HG02759 (cell line): ENCODE measurements around the gene ZNF750.
"Not testable (repeated sequence)": the region's sequence is repeated elsewhere in the genome, so short reads cannot be mapped to it uniquely, and the experiment has no call there.

Experiments
- ATAC-seq: cut with Tn5 transposase; IDR thresholded peaks from one replicate; pipeline ENCODE4 v1.9.1; 2021; ENCODE audit warnings: mild to moderate bottlenecking, moderate library complexity; ENCODE audit not compliant: unreplicated experiment

Gene ZNF750

GRCh38 chr17:82798752-82799151 lies 41.1 kb downstream of the ZNF750 start:
- no peak for ATAC-seq

DNA sequence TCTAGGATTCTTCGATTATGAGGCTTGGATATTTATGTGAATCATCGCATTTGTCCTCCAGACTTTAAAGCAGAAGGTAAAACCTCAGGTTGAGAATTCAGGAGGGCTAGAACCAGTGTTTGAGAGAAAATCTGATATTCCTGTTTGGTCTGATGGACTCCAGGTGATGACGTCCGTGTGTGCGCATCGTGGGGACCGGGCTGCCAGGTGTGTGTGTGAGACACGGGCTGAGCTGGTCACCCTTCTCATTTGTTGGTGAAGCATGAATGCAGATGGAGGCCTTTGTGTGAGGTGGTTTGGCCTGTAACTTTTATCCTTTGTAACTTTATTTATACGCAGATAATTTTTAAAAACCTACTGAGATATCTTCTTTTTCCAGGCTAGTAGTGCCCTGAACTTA lies 42.8 kb downstream of the ZNF750 start:
- ATAC-seq: no peak

DNA sequence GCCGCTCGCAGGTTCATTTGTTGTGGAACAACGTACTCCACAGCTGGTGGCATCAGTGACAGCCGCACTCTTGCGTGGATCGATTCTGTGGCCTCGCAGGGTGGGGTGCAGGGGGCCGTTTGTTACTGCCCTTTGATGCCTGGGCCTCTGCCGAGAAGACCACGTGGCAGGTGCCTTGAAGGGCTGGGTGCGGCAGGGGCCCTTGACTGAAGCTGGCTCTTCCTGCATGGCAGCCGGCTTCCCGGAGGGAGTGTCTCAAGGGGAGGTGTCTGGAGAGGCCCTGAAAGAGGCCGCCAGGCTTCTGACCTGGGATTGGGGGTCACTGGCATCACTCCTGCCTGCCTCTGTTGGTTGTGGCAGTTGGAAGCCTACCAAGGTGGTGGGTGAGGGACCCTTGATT lies 44.2 kb downstream of the ZNF750 start:
- ATAC-seq: no peak

- ATAC-seq: no peak
Measured at GRCh38 chr17:82794781-82795482, 44.9 kb downstream of the ZNF750 start.

- no peak for ATAC-seq
Measured at GRCh38 chr17:82793974-82794630, 45.7 kb downstream of the ZNF750 start.

- no peak for ATAC-seq
Measured at GRCh38 chr17:82791532-82791931, 48.3 kb downstream of the ZNF750 start.

DNA sequence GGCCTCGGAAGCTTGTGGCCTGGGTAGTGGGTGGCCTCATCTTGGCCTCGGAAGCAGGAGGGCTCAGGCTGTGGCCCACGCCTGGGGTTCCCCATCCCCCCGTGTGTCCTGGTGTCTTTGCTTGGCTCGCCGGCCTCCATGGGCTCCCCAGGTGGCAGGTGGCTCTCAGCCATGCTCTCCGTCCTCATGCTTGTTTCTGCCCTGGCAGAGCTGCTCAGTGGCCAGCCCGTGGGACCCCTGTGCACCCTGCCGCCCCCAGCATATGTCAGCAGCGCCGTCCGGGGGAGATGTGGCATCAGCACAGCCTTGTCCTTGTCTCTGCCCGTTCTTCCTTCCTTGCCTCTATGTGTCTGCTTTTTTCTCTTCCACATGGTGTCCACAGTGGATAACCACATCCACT lies 49.4 kb downstream of the ZNF750 start:
- no peak for ATAC-seq

DNA sequence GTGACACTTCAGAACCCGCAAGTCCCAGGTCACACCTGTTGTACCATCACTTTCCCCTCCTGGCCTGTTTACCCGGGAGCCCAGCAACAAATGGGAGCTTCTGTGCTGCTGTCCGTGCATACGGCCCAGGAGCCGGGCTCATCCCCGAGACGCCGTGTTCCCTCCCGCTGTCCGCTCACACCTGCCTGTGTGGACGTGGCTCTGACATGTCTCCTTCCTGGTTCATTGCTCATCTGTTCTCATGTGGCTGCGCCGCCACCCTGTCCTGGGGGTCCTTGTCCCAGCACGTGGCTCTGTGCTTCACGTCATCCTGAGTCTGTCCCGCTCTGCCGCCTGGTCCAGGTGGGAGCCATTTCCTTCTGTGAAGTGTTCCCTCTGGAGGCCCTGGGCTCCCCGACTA lies 50.0 kb downstream of the ZNF750 start:
- no peak for ATAC-seq

DNA sequence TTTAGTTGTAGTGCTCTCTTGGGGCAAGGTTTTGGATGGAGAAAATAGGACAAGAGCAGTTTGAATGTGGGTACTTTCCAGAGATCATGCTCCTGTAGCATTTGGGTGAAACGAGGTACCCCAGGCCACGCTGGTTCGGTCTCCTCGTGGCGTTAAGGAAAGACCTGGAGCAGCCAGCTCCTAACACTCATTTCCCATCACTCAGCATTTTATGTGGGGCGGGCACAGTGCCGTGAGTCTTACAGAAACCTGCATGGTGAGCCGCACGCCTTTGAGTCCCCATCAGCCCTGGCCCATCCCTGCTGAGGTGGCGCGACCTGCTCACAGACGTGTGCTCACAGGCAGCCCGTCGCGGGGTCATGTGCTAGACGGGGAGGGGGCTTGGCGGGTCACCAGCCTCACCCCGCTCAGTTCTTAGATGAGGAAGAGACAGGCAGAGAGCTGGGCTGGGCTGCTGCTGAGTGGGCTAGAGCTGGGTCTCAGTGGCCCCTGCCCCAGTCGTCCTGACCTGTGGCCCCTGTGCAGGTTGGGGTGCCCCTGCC lies 50.7 kb downstream of the ZNF750 start:
- ATAC-seq: no peak

GRCh38 chr17:82788206-82789001 lies 51.4 kb downstream of the ZNF750 start:
- no peak for ATAC-seq

GRCh38 chr17:82787081-82787848 lies 52.6 kb downstream of the ZNF750 start:
- no peak for ATAC-seq

DNA sequence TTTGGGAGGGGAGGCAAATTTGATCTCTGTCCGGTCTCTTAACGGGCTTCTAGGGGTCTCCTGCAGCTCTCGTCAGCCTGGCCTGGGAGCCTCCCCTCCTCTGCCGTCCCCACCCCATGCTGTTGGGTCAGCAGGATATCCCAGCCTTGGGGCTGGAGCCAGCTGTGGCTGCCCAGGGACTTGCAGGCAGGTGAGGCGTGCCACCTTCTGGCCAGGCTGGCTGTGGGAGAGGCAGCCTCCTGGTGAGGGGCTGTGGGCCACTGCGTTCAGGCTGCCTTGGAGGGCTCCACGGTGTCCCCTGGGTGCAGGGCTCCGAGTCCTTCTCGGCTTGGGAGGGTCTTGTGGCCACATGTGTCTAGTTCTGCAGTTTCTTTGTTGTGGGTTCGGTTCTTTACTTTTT lies 53.4 kb downstream of the ZNF750 start:
- ATAC-seq: no peak

GRCh38 chr17:82785581-82785980 lies 54.2 kb downstream of the ZNF750 start:
- ATAC-seq: not testable (repeated sequence)

- no peak for ATAC-seq
Measured at GRCh38 chr17:82783498-82783897, 56.3 kb downstream of the ZNF750 start.

DNA sequence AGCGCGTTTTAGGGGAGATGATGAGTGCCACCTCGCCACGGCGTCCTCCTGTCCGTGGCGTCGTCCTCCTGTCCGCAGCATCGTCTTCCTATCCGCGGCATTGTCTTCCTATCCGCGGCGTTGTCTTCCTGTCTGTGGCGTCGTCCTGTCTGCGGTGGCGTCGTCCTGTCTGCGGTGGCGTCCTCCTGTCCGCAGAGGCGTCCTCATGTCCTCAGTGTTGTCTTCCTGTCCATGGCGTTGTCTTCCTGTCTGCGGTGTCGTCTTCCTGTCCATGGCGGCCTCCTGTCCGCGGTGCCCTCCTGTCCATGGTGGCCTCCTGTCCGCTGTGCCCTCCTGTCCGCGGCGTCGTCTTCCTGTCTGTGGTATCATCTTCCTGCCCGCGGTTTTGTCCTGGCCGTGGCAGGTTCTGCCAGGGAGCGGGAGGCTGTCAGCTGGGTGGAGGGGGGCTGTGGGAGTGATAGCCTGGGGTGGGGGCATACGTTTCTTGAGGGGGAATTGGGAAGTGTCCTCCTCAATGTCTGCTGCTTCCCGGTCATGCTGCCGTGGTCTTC lies 57.1 kb downstream of the ZNF750 start:
- no peak for ATAC-seq

DNA sequence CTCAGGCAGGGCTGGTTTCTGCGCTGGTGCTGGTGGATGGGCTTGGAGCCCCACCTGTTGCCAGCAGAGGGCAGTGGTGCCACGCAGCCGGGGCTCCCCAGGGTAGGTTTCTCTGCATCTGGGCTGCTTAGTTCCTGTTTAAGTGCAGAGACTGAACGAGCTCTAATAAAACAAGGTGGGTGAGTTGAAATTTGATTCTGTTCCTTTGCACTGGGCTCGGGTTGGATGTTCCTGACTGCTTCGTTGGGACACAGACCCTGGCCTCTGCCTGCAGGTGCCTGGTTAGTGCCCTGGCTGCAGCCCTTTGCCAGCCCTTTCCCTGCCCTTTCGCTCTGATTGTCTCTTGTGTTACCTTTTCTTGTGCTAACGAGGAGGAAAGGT lies 57.9 kb downstream of the ZNF750 start:
- peak; percentile 67 for ATAC-seq

DNA sequence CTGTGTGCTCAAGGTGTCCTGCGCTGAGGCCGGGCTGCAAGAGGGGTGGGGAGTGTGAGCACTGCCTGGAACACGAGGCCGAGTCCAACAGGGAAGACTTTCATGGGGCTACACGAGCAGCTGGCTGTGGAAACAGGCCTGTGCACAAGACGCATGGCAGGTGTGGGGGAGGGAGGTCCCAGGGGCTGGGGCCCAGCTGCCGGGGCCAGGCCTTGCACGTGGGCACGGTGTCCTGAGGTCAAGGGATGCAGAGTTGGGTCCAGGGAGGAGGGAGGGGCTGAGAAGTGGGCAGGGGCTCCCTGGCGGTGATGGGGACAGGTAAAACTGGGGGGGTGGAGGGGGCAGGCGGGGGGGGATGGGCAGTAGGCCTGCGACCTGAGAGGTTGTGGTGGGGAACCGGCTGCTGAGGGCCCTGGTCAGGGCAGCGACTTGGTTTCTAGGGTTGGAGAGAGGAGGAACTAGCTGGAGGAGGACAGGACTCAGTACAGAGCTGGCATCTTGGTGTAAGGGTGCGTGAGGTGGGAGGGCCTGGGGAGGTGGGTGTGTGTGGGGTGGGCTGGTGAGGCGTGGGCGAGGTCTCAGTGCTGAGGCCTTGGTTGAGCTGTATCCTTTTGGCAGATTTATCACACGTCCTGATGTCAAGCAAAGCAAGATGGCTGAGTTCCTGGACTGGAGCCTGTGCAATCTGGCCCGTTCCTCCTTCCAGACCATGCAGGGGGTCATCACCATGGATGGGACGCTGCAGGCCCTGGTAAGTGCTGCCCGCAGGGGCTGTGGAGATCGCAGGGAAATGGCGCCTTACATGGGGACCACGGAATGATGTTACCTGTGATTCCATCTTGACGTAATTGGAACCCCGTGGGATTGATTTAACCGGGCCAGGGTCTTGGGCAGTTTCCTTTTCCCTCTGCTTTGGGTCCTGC lies 58.6 kb downstream of the ZNF750 start:
- ATAC-seq: no peak

DNA sequence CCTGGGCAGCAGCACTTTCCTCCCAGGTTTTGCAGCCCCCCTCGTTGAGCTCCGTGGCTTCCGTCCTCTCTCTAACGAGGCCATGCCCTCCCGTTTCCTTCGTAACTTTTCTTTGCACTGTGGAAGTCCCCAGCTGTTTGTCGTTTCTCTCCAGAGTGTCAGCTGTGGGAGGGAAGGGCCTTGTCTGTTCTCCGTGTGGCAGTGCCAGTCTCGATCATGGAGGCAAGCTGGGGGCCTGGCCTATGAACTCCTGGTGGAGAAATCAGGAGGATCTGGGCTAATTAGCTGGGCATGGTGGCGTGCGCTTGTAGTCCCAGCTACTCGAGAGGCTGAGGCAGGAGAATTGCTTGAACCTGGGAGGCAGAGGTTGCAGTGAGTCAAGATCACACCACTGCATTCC lies 59.6 kb downstream of the ZNF750 start:
- no peak for ATAC-seq

DNA sequence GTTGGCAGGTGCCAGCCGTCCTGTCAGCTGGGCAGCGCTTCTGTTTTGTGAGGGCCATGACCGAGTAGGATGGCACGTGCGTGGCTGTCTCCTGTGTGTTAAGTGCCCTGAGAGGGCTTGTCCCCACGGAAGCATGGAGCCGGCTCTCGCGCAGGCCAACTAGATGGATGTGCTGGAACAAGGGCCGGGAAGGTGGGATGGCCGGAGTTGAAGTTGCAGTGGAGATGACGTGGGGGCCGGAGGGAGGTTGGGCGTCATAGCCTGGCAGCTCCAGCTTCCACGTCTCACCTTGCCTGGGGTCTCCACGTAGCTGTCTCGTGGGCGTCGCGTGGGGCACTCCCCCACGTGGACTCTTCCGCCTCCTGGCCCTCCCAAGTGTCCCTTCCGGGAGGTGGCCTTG lies 60.3 kb downstream of the ZNF750 start:
- ATAC-seq: no peak
